Hepatocyte (in vitro differentiated cells): ENCODE data around the gene SYT1.

Source experiments
- CTCF ChIP-seq: fragments of 200-600 bp; sonication (generic); IDR thresholded peaks from 2 replicates; pipeline ENCODE4 v1.5.1; 2016; ENCODE audit warnings: antibody characterized with exemption, mild to moderate bottlenecking; ENCODE audit not compliant: poor library complexity
- EZH2 ChIP-seq: fragments of 200-600 bp; sonication (generic); IDR thresholded peaks from 2 replicates; pipeline ENCODE4 v1.6.1; 2016; ENCODE audit warnings: antibody characterized with exemption, mild to moderate bottlenecking, borderline replicate concordance
- EZH2phosphoT487 ChIP-seq: fragments of 200-600 bp; sonication (generic); IDR thresholded peaks from one replicate; pipeline ENCODE4 v1.6.1; 2018; ENCODE audit warnings: antibody characterized with exemption, mild to moderate bottlenecking, low read depth, moderate library complexity; ENCODE audit not compliant: unreplicated experiment, severe bottlenecking

GRCh38 chr12:79266343-79267144 lies 402.0 kb downstream of the SYT1 start:
- TF ChIP-seq CTCF = no peak
- TF ChIP-seq EZH2 = no peak
- TF ChIP-seq EZH2phosphoT487 = no peak
